K562 (cell line): Measurements from ENCODE around the gene BTN3A1.
"Not testable (repeated sequence)": the region's sequence is repeated elsewhere in the genome, so short reads cannot be mapped to it uniquely, and the experiment has no call there.

Source experiments
- ARID2 ChIP-seq: fragments of 450-650 bp; IDR thresholded peaks from 2 replicates; pipeline ENCODE4 v1.6.1; 2017; ENCODE audit warnings: antibody characterized with exemption, mild to moderate bottlenecking
- ATF2 ChIP-seq: sonication (generic); formaldehyde crosslinking; IDR thresholded peaks from 2 replicates; pipeline ENCODE4 v1.8.1; 2022; ENCODE audit warnings: missing genetic modification reagents
- CREB3L1 ChIP-seq: fragments of 450-650 bp; IDR thresholded peaks from 2 replicates; pipeline ENCODE4 v1.6.1; 2014; ENCODE audit warnings: low read depth, mild to moderate bottlenecking, moderate library complexity, borderline replicate concordance
- CTCF ChIP-seq, 3 experiments: IDR thresholded peaks in 2 of 3; conservative IDR thresholded peaks in 1 of 3; 2 replicates each; pipeline ENCODE4 v1.5.1; 2011 to 2012; ENCODE audit warnings: low read length in 3 of 3, mild to moderate bottlenecking in 3 of 3, control low read depth in 2 of 3, improper control_type of control experiment in 1 of 3, inconsistent platforms in 1 of 3, low read depth in 1 of 3, mixed read lengths in 1 of 3, moderate library complexity in 1 of 3; ENCODE audit not compliant: insufficient read depth in 2 of 3
- NFE2L1 ChIP-seq: fragments of 450-650 bp; IDR thresholded peaks from 2 replicates; pipeline ENCODE4 v1.6.1; 2016; ENCODE audit warnings: missing genetic modification characterization, low read depth, mild to moderate bottlenecking, missing compliant biosample characterization, moderate library complexity, borderline replicate concordance
- POLR2A ChIP-seq: fragments of 450-650 bp; conservative IDR thresholded peaks from 2 replicates; pipeline ENCODE4 v1.6.1; 2016
- YY1 ChIP-seq, 3 experiments: IDR thresholded peaks; 2 replicates each; pipeline ENCODE4 v1.6.1; 2011; ENCODE audit warnings: low read length in 2 of 3, mild to moderate bottlenecking in 2 of 3, moderate library complexity in 2 of 3, borderline replicate concordance in 1 of 3, control low read depth in 1 of 3, low read depth in 1 of 3; ENCODE audit not compliant: insufficient read depth in 3 of 3, insufficient replicate concordance in 2 of 3, control insufficient read depth in 1 of 3, insufficient read length in 1 of 3; ENCODE audit errors: extremely low read depth in 1 of 3
- ZFP1 ChIP-seq: fragments of 450-650 bp; formaldehyde crosslinking; IDR thresholded peaks from 2 replicates; pipeline ENCODE4 v1.4.0; 2020; ENCODE audit warnings: mild to moderate bottlenecking, mixed read lengths
- ZNF24 ChIP-seq: fragments of 450-650 bp; IDR thresholded peaks from 2 replicates; pipeline ENCODE4 v1.6.1; 2016
- ZNF384 ChIP-seq: IDR thresholded peaks from 2 replicates; pipeline ENCODE4 v1.6.1; 2012; ENCODE audit warnings: low read depth, low read length, improper control_type of control experiment
- ZNF586 ChIP-seq: fragments of 450-650 bp; formaldehyde crosslinking; conservative IDR thresholded peaks from 2 replicates; pipeline ENCODE4 v1.4.0; 2020; ENCODE audit warnings: mild to moderate bottlenecking, moderate library complexity
- ZNF639 ChIP-seq, 2 experiments: fragments of 200-800 bp in 1 of 2; sonication (Bioruptor generic) in 1 of 2; sonication (generic) in 1 of 2; formaldehyde crosslinking in 1 of 2; IDR thresholded peaks in 1 of 2; conservative IDR thresholded peaks in 1 of 2; 2 replicates each; pipeline versions ENCODE4 v1.5.0 to v1.6.1; 2016 to 2020; ENCODE audit warnings: missing compliant biosample characterization in 1 of 2, missing genetic modification characterization in 1 of 2, missing genetic modification reagents in 1 of 2

DNA sequence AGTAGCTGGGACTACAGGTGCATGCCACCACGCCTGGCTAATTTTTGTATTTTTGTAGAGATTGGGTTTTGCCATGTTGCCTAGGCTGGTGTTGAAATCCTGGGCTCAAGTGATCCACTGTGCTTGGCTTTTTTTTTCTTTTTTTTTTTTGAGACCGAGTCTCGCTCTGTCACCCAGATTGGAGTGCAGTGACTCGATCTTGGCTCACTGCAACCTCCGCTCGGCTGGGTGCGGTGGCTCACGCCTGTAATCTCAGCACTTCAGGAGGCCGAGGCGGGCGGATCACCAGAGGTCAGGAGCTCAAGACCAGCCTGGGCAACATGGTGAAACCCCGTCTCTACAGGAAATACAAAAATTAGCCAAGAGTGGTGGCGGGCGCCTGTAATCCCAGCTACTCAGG is 44.5 kb upstream of the BTN3A1 start:
- TF ChIP-seq ZNF384 = peak; percentile 66; the same call in 1 of the 2 replicates
- not testable (repeated sequence) for TF ChIP-seq ATF2; CTCF (IDR thresholded peaks at IDR 0.05 in 2 of 3, conservative IDR thresholded peaks at IDR 0.05 in 1 of 3; ENCODE audit: insufficient read depth in 2 of 3, low read depth in 1 of 3, low read length in 3 of 3); POLR2A; ZFP1; ZNF586; NFE2L1 (tag); ARID2; CREB3L1; ZNF24; YY1 (IDR thresholded peaks at IDR 0.05; ENCODE audit: borderline replicate concordance in 1 of 3, control insufficient read depth in 1 of 3, extremely low read depth in 1 of 3, insufficient read depth in 3 of 3, insufficient read length in 1 of 3, insufficient replicate concordance in 2 of 3, low read depth in 1 of 3, low read length in 2 of 3); ZNF639 (CRISPR knock-in tag; conservative IDR thresholded peaks at IDR 0.05 in 1 of 2, IDR thresholded peaks at IDR 0.05 in 1 of 2)
